GM18507 (cell line): ENCODE measurements around the gene AP2M1.
"Not testable (repeated sequence)": the region's sequence is repeated elsewhere in the genome, so short reads cannot be mapped to it uniquely, and the experiment has no call there.

Experiments
- DNase-seq: peaks from one replicate; pipeline ENCODE4 v3.0.0; 2011; ENCODE audit warnings: low read depth; ENCODE audit not compliant: insufficient read length; ENCODE audit errors: extremely low spot score
- FAIRE-seq: peaks from 2 replicates; lab custom pipeline; 2011; peaks lifted over from hg19 to GRCh38; lab: Jason Lieb, UNC

AP2M1 gene

GRCh38 chr3:184155644-184156521 is 18.8 kb upstream of the AP2M1 start:
- no peak for DNase-seq
- no peak for FAIRE-seq

- DNase-seq (no peak), FAIRE-seq (no peak)
Measured at GRCh38 chr3:184156522-184156955, 18.1 kb upstream of the AP2M1 start.

- no peak for DNase-seq
Measured at GRCh38 chr3:184157206-184157605, 17.4 kb upstream of the AP2M1 start.

GRCh38 chr3:184158404-184158803 is 16.3 kb upstream of the AP2M1 start:
- no peak for FAIRE-seq

More at GRCh38 chr3:184157206-184157605, 17.4 kb upstream of the AP2M1 start:
- no peak for FAIRE-seq

GRCh38 chr3:184160456-184160855 is 14.2 kb upstream of the AP2M1 start:
- FAIRE-seq (no peak), DNase-seq (no peak)

More at GRCh38 chr3:184158404-184158803, 16.3 kb upstream of the AP2M1 start:
- no peak for DNase-seq

- not testable (repeated sequence) for FAIRE-seq, DNase-seq
Measured at GRCh38 chr3:184162571-184163070, 12.0 kb upstream of the AP2M1 start.

- FAIRE-seq = no peak
- no peak for DNase-seq
Measured at GRCh38 chr3:184164648-184165330, 9.9 kb upstream of the AP2M1 start.

GRCh38 chr3:184165543-184165942 is 9.1 kb upstream of the AP2M1 start:
- DNase-seq (no peak), FAIRE-seq (no peak)

GRCh38 chr3:184166671-184167070 is 8.0 kb upstream of the AP2M1 start:
- FAIRE-seq = no peak
- DNase-seq = no peak

- FAIRE-seq = no peak
- no peak for DNase-seq
Measured at GRCh38 chr3:184167786-184168185, 6.9 kb upstream of the AP2M1 start.

GRCh38 chr3:184168363-184169120 is 6.1 kb upstream of the AP2M1 start:
- FAIRE-seq = no peak
- DNase-seq = no peak

- FAIRE-seq (no peak), DNase-seq (no peak)
Measured at GRCh38 chr3:184169896-184170875, 4.5 kb upstream of the AP2M1 start.

GRCh38 chr3:184171562-184171961 is 3.1 kb upstream of the AP2M1 start:
- FAIRE-seq = no peak
- no peak for DNase-seq

GRCh38 chr3:184172681-184173373 is 1.8 kb upstream of the AP2M1 start:
- DNase-seq = no peak
- no peak for FAIRE-seq

- FAIRE-seq = no peak
Measured at GRCh38 chr3:184173374-184173722, 1.3 kb upstream of the AP2M1 start.

GRCh38 chr3:184174284-184174645 is 390 bp upstream of the AP2M1 start:
- FAIRE-seq (no peak), DNase-seq (no peak)

More at GRCh38 chr3:184173374-184173722, 1.3 kb upstream of the AP2M1 start:
- no peak for DNase-seq

- DNase-seq = no peak
Measured at GRCh38 chr3:184175506-184175905, 851 bp downstream of the AP2M1 start.

GRCh38 chr3:184175981-184176376 is 1.3 kb downstream of the AP2M1 start:
- no peak for FAIRE-seq
- no peak for DNase-seq

More at GRCh38 chr3:184175506-184175905, 851 bp downstream of the AP2M1 start:
- FAIRE-seq = no peak
